Measurements from ENCODE around the gene TMEM242. TPM values are rescaled to one million over a fixed set of nuclear protein-coding genes. Genes with fewer than 3 reads are reported as not detected.

Gene TMEM242
- total and polyA plus RNA-seq, 2 donors (not counting 1 experiment from before 2014, with no cell fraction given): 6.3 to 24.1 TPM

GRCh38 chr6:157325069-157325805 is 1.9 kb upstream of the TMEM242 start:
- peaks cover 0 to 23% (median 8%) of the 10 kb centered on the region in 4 experiments for H3K27me3 ChIP-seq (replicated peaks in 1 of 4; ENCODE audit: control extremely low read depth in 1 of 4, control insufficient read depth in 3 of 4, insufficient read depth in 4 of 4, low read length in 3 of 4)
- ATAC-seq (ENCODE audit: low read depth): no peak
- H3K4me1 ChIP-seq (ENCODE audit: control insufficient read depth in 2 of 2, insufficient read depth in 2 of 2, low read length in 2 of 2): peaks cover 10 to 11% of the 10 kb centered on the region in 2 donors
- intact Hi-C loops (cut with micrococcal nuclease): no loop called here
- H3K27ac Mint-ChIP-seq: no peak overlapping the region
- H3K27me3 Mint-ChIP-seq: peaks cover 43% of the 10 kb centered on the region
- peak overlapping the region; percentile 59 for H3K4me3 Mint-ChIP-seq
- no peaks in the 10 kb centered on the region for H4K20me1 ChIP-seq (ENCODE audit: control insufficient read depth, insufficient read depth, low read length, poor library complexity, severe bottlenecking)
- ChIA-PET POLR2A (interaction anchor here (0.6 kb wide), 2 partner anchors 127 to 343 kb away, joined by 3 to 9 read pairs; no protein-coding TSS in a partner anchor), CTCF (interaction anchor here (1.0 to 3.5 kb wide), 9 partner anchors 8 to 548 kb away, joined by 3 to 27 read pairs (median 5); no protein-coding TSS in a partner anchor)
- no peak overlapping the region for H3K27ac ChIP-seq (ENCODE audit: low read length in 2 of 2)
- H3K4me2 ChIP-seq (replicated peaks; ENCODE audit: low read depth, low read length, poor library complexity, severe bottlenecking): no peak overlapping the region
- no peak overlapping the region for H3K9ac ChIP-seq (ENCODE audit: low read length)
- no peak overlapping the region for H2AFZ ChIP-seq (ENCODE audit: insufficient read depth, low read depth, low read length, poor library complexity, severe bottlenecking)
- no peaks in the 10 kb centered on the region for H3K9me3 Mint-ChIP-seq (ENCODE audit: insufficient read depth)
- no peaks in the 10 kb centered on the region for H3K9me3 ChIP-seq (ENCODE audit: control extremely low read depth in 1 of 3, control insufficient read depth in 2 of 3, insufficient read depth in 1 of 3, low read length in 2 of 3)
- peaks cover 14% of the 10 kb centered on the region for H3K4me1 Mint-ChIP-seq
- peaks cover 0 to 6% of the 10 kb centered on the region in 2 experiments for H3K36me3 ChIP-seq (replicated peaks in 1 of 2; ENCODE audit: control extremely low read depth in 1 of 2, control insufficient read depth in 1 of 2, extremely low read depth in 1 of 2, insufficient read depth in 2 of 2, low read length in 1 of 2)
- WGBS (ENCODE audit: insufficient coverage): 99% methylated on average over 8 of the region's 9 CpGs
- no peak overlapping the region for H3K4me3 ChIP-seq (ENCODE audit: control extremely low read depth in 1 of 5, extremely low read depth in 1 of 5, insufficient read depth in 1 of 5, low read depth in 2 of 5, low read length in 4 of 5)
- peaks cover 10% of the 10 kb centered on the region for H3K79me2 ChIP-seq (ENCODE audit: control insufficient read depth, insufficient read depth, low read length)
- no peak for DNase-seq
- TF ChIP-seq CTCF (IDR thresholded peaks at IDR 0.05): no peak
- TF ChIP-seq EZH2 (IDR thresholded peaks at IDR 0.05; ENCODE audit: borderline replicate concordance, insufficient read depth, low read depth, low read length, poor library complexity, severe bottlenecking): no peak

GRCh38 chr6:157323966-157324300 is 614 bp upstream of the TMEM242 start:
- POLR2A ChIA-PET: interaction anchor here (0.5 to 1.9 kb wide), 3 partner anchors 56 to 300 kb away, joined by 3 to 9 read pairs (median 8); partner anchors contain the start of gene ZDHHC14
- no peaks in the 10 kb centered on the region for H3K9me3 Mint-ChIP-seq (ENCODE audit: insufficient read depth)
- ATAC-seq (ENCODE audit: low read depth): peak; percentile 6

More at GRCh38 chr6:157323966-157324300, 614 bp upstream of the TMEM242 start:
- 1% methylated on average over 20 of the region's 20 CpGs for WGBS (ENCODE audit: insufficient coverage)
- no peak for TF ChIP-seq CTCF (IDR thresholded peaks at IDR 0.05)
- no peak for TF ChIP-seq EZH2 (IDR thresholded peaks at IDR 0.05; ENCODE audit: borderline replicate concordance, insufficient read depth, low read depth, low read length, poor library complexity, severe bottlenecking)
- Histone ChIP-seq H3K36me3 (replicated peaks in 1 of 2; ENCODE audit: control extremely low read depth in 1 of 2, control insufficient read depth in 1 of 2, extremely low read depth in 1 of 2, insufficient read depth in 2 of 2, low read length in 1 of 2) (peaks cover 0 to 9% of the 10 kb centered on the region in 2 experiments), H4K20me1 (ENCODE audit: control insufficient read depth, insufficient read depth, low read length, poor library complexity, severe bottlenecking) (no peaks in the 10 kb centered on the region), H3K9ac (ENCODE audit: low read length) (peak overlapping the region; percentile 80), H3K9me3 (ENCODE audit: control extremely low read depth in 1 of 3, control insufficient read depth in 2 of 3, insufficient read depth in 1 of 3, low read length in 2 of 3) (no peaks in the 10 kb centered on the region), H2AFZ (ENCODE audit: insufficient read depth, low read depth, low read length, poor library complexity, severe bottlenecking) (peak overlapping the region; percentile 88), H3K4me1 (ENCODE audit: control insufficient read depth in 2 of 2, insufficient read depth in 2 of 2, low read length in 2 of 2) (peaks cover 10 to 11% of the 10 kb centered on the region in 2 donors), H3K4me3 (ENCODE audit: control extremely low read depth in 1 of 5, extremely low read depth in 1 of 5, insufficient read depth in 1 of 5, low read depth in 2 of 5, low read length in 4 of 5) (peak overlapping the region; percentile 61 to 93 (median 82)), H3K79me2 (ENCODE audit: control insufficient read depth, insufficient read depth, low read length) (peaks cover 10% of the 10 kb centered on the region), H3K4me2 (replicated peaks; ENCODE audit: low read depth, low read length, poor library complexity, severe bottlenecking) (peak overlapping the region; percentile 91), H3K27me3 (replicated peaks in 1 of 4; ENCODE audit: control extremely low read depth in 1 of 4, control insufficient read depth in 3 of 4, insufficient read depth in 4 of 4, low read length in 3 of 4) (peaks cover 0 to 13% (median 6%) of the 10 kb centered on the region in 4 experiments), H3K27ac (ENCODE audit: low read length in 2 of 2) (peak overlapping the region in 1 of 2 donors; percentile 76)
- peak overlapping the region; percentile 97 for H3K4me3 Mint-ChIP-seq
- H3K27ac Mint-ChIP-seq: peak overlapping the region; percentile 92
- H3K27me3 Mint-ChIP-seq: peaks cover 33% of the 10 kb centered on the region
- intact Hi-C loops (cut with micrococcal nuclease): loop anchor here (1.0 to 5.0 kb wide), 5 partner anchors 10 to 133 kb away; partner anchors contain the start of gene ZDHHC14
- peak; percentile 53 for DNase-seq
- H3K4me1 Mint-ChIP-seq: peaks cover 14% of the 10 kb centered on the region
- CTCF ChIA-PET: interaction anchor here (0.6 to 3.5 kb wide), 13 partner anchors 9 to 1367 kb away, joined by 3 to 27 read pairs (median 4); no protein-coding TSS in a partner anchor
